ENCODE data around the gene CSRP1. TPM values are rescaled to one million over a fixed set of nuclear protein-coding genes. Genes with fewer than 3 reads are reported as not detected.

Gene CSRP1
- total RNA-seq, 1 donor from 2014 or later = 823 TPM

GRCh38 chr1:201516511-201517127 lies 9.7 kb upstream of the CSRP1 start:
- DNase-seq (ENCODE audit: low read depth) = no peak
- Histone ChIP-seq H3K27me3 (ENCODE audit: control insufficient read depth, insufficient read depth, low read length) (no peaks in the 10 kb centered on the region), H3K36me3 (ENCODE audit: control insufficient read depth, insufficient read depth, low read length) (no peaks in the 10 kb centered on the region), H3K4me3 (ENCODE audit: low read depth, low read length) (no peak overlapping the region)
- TF ChIP-seq CTCF (IDR thresholded peaks at IDR 0.05; ENCODE audit: insufficient read depth, low read length, poor library complexity, severe bottlenecking) = no peak

DNA sequence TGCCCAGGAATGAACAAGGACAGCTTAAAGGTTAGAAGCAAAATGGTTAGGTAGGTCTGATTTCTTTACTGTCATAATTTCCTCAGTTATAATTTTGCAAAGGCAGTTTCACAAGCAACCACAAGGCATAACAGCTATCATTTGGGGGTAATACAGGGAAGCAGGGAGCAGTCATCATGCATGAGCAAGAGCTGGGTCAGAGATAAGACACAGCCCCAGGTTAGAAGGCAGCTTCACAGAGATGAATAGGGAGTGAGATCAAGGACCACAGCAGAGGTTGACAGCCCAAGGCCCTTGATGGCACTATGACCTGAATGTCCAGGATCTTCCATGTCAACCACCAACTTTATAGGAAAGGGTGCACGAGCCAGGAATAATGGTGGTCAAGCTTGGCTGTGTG lies 9.0 kb upstream of the CSRP1 start:
- Histone ChIP-seq H3K36me3 (ENCODE audit: control insufficient read depth, insufficient read depth, low read length) (no peaks in the 10 kb centered on the region), H3K27me3 (ENCODE audit: control insufficient read depth, insufficient read depth, low read length) (no peaks in the 10 kb centered on the region), H3K4me3 (ENCODE audit: low read depth, low read length) (no peak overlapping the region)
- no peak for TF ChIP-seq CTCF (IDR thresholded peaks at IDR 0.05; ENCODE audit: insufficient read depth, low read length, poor library complexity, severe bottlenecking)
- DNase-seq (ENCODE audit: low read depth) = no peak

DNA sequence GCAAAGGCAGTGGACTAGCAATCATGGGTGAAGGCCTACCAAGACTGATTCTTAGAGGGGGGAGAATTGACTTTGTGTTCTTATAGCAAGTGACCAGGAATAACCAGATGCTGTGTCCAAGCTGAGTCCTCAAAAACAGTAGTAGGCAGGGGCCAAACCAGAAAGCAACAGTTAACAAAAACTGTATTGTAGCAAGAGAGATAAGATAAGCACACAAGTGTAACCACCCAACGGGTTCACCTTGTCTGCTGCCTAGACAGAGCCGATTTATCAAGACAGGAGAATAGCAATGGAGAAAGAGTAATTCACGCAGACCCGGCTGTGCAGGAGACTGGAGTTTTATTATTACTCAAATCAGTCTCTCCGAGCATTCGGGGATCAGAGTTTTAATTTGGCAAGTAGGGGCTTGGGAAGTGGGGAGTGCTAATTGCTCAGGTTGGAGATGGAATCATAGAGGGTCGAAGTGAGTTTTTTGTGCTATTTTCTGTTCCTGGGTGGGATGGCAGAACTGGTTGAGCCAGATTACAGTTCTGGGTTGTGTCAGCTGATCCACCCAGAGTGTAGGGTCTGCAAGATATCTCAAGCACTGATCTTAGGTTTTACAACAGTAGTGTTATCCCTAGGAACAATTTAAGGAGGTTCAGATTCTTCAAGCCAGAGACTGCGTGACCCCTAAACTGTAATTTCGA lies 8.3 kb upstream of the CSRP1 start:
- TF ChIP-seq CTCF (IDR thresholded peaks at IDR 0.05; ENCODE audit: insufficient read depth, low read length, poor library complexity, severe bottlenecking) = no peak
- H3K36me3 ChIP-seq (ENCODE audit: control insufficient read depth, insufficient read depth, low read length) = no peaks in the 10 kb centered on the region
- no peaks in the 10 kb centered on the region for H3K27me3 ChIP-seq (ENCODE audit: control insufficient read depth, insufficient read depth, low read length)
- DNase-seq (ENCODE audit: low read depth) = no peak
- no peak overlapping the region for H3K4me3 ChIP-seq (ENCODE audit: low read depth, low read length)

DNA sequence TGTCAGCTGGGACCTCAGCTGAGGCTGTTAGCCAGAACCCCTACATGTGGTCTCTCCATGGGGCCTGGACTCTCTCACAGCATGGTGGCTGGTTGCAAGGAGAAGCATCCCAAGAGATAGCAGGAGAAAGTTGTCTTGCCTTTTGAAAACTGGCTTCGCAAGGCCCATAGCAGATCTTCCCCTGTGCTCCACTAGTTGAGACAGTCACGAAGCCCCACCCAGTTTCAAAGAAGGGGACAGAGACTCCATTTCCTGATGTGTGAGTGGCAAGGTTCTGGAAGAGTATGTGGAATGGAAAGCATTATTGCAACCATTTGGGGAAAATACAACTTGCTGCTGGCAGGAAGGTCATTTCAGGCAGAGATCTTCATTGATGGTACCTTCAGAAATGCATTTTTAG lies 7.5 kb upstream of the CSRP1 start:
- no peak for TF ChIP-seq CTCF (IDR thresholded peaks at IDR 0.05; ENCODE audit: insufficient read depth, low read length, poor library complexity, severe bottlenecking)
- no peak overlapping the region for H3K4me3 ChIP-seq (ENCODE audit: low read depth, low read length)
- no peaks in the 10 kb centered on the region for H3K36me3 ChIP-seq (ENCODE audit: control insufficient read depth, insufficient read depth, low read length)
- H3K27me3 ChIP-seq (ENCODE audit: control insufficient read depth, insufficient read depth, low read length) = no peaks in the 10 kb centered on the region
- DNase-seq (ENCODE audit: low read depth) = no peak

DNA sequence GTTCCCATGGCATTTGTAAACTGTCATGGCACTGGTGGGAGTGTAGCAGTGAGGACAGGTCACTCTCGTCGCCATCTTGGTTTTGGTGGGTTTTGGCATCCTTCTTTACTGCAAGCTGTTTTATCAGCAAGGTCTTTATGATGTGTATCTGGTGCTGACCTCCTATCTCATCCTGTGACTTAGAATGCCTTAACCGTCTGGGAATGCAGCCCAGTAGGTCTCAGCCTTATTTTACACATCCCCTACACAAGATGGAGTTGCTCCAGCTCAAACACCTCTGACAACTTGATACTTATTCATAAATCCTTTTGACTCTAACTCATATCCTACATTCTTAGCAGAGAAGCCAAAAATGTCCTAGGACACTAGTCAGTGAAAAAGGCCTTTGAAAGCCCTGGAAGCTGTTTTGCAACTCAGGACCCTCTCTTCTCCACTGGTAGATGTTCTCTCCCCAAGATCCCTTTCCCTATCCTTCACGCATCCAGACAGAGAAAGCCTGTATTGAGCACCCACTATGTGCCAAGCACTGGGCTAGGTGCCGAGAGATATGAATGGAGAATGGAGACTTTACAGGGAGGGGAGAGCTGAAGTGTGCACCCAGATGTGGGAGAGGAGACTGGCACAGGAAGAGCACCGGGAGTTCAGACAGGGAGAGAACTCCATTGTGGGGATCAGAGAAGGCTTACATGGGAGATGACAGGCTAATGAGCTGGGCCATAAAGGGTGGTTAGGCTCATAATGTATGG lies 6.7 kb upstream of the CSRP1 start:
- H3K36me3 ChIP-seq (ENCODE audit: control insufficient read depth, insufficient read depth, low read length) = no peaks in the 10 kb centered on the region
- DNase-seq (ENCODE audit: low read depth) = no peak
- no peak for TF ChIP-seq CTCF (IDR thresholded peaks at IDR 0.05; ENCODE audit: insufficient read depth, low read length, poor library complexity, severe bottlenecking)
- no peak overlapping the region for H3K4me3 ChIP-seq (ENCODE audit: low read depth, low read length)
- H3K27me3 ChIP-seq (ENCODE audit: control insufficient read depth, insufficient read depth, low read length) = no peaks in the 10 kb centered on the region
